Osteoblast (primary cell): ENCODE data around the gene SLC6A18. TPM values are rescaled to one million over a fixed set of nuclear protein-coding genes. Genes with fewer than 3 reads are reported as not detected.

ENCODE experiments used
- DNase-seq: peaks from one replicate; pipeline ENCODE4 v3.0.0; 2011; ENCODE audit warnings: low spot score, mixed read lengths; ENCODE audit not compliant: insufficient read length; ENCODE audit errors: missing footprints
- H2AFZ ChIP-seq: 2 replicates; pipeline ENCODE4 v1.6.0; 2011; ENCODE audit warnings: mild to moderate bottlenecking, low read length
- H3K27ac ChIP-seq: 2 replicates; pipeline ENCODE4 v1.5.1; 2011; ENCODE audit warnings: mild to moderate bottlenecking, low read depth, low read length, moderate library complexity
- H3K27me3 ChIP-seq: 2 replicates; pipeline ENCODE4 v1.6.0; 2012; ENCODE audit warnings: mild to moderate bottlenecking, control low read depth, inconsistent platforms, low read length, moderate library complexity; ENCODE audit not compliant: insufficient read depth
- H3K36me3 ChIP-seq: 2 replicates; pipeline ENCODE4 v1.5.1; 2011; ENCODE audit warnings: mild to moderate bottlenecking, low read length, control low read depth, moderate library complexity; ENCODE audit not compliant: insufficient read depth
- H3K4me1 ChIP-seq: 2 replicates; pipeline ENCODE4 v1.5.1; 2011; ENCODE audit warnings: mild to moderate bottlenecking, low read length, control low read depth, moderate library complexity; ENCODE audit not compliant: insufficient read depth
- H3K4me2 ChIP-seq: 2 replicates; pipeline ENCODE4 v1.6.0; 2011; ENCODE audit warnings: mild to moderate bottlenecking, low read length; ENCODE audit not compliant: insufficient read depth
- H3K4me3 ChIP-seq: fragments of 200-600 bp; sonication (generic); 3 replicates; pipeline ENCODE4 v1.5.1; 2012; ENCODE audit warnings: mild to moderate bottlenecking, low read length, inconsistent platforms; ENCODE audit not compliant: insufficient read depth
- H3K79me2 ChIP-seq: 2 replicates; pipeline ENCODE4 v1.6.0; 2012; ENCODE audit warnings: mild to moderate bottlenecking, low read length, control low read depth, inconsistent platforms; ENCODE audit not compliant: insufficient read depth
- H3K9me3 ChIP-seq: 2 replicates; pipeline ENCODE4 v1.5.1; 2011; ENCODE audit warnings: low read depth, low read length, control low read depth
- H4K20me1 ChIP-seq: 2 replicates; pipeline ENCODE4 v1.6.0; 2012; ENCODE audit warnings: mild to moderate bottlenecking, low read length, control low read depth; ENCODE audit not compliant: insufficient read depth
- CTCF ChIP-seq: IDR thresholded peaks from 2 replicates; pipeline ENCODE4 v1.5.1; 2011; ENCODE audit warnings: mild to moderate bottlenecking, low read depth, low read length, moderate library complexity; ENCODE audit errors: extremely low read depth
- total RNA-seq: library from RNA; depleted of rRNA; stranded (reverse); fragments of >200 nt; gene quantifications from 2 replicates; pipeline ENCODE4 v1.2.3, GENCODE V29; 2012

Gene SLC6A18
- total RNA-seq, 1 donor, result not detected

DNA sequence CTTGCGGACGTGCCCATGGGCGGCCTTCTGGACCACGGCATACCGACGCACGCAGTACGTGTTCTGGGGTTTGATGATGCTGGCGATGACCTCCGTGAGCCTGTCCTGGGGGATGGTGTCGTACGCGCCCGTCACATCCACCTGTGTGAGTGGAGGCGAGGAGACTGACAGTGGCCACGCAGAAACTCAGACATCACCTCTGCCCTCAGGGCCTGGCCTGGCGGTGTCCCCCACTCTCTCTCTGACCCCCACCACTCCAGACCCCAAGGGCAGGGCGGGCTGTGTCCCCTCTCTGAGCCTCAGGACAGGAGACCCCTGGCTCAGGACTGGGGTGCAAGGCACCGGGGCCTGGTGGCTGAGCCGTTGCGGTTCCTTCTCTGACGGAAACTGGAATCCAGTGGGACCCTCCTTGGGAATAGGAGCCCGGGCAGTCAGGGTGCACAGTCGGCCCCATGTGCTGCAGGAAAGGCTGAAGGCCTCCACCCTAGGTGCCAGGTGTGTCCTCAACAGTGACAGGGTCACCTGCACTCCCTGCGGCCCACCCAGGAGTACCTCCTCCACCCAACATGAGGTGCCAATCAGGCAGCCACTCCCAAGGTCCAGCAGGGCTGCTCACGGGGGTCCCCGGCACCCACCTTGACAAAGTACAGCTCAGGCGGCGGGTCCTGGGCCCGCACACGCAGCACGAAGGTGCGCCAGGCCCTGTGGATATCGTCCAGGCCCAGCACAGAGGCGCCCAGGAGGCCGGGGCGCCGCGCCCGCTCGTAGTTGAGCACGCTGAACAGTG is 53.7 kb downstream of the SLC6A18 start:
- no peaks in the 10 kb centered on the region for H4K20me1 ChIP-seq
- no peaks in the 10 kb centered on the region for H3K4me1 ChIP-seq
- no peak overlapping the region for H3K4me3 ChIP-seq
- no peak for DNase-seq
- H3K27ac ChIP-seq, result no peak overlapping the region
- no peaks in the 10 kb centered on the region for H3K9me3 ChIP-seq
- no peak overlapping the region for H3K4me2 ChIP-seq
- no peaks in the 10 kb centered on the region for H3K79me2 ChIP-seq
- TF ChIP-seq CTCF, result no peak
- no peaks in the 10 kb centered on the region for H3K36me3 ChIP-seq
- no peak overlapping the region for H2AFZ ChIP-seq
- H3K27me3 ChIP-seq, result no peaks in the 10 kb centered on the region

DNA sequence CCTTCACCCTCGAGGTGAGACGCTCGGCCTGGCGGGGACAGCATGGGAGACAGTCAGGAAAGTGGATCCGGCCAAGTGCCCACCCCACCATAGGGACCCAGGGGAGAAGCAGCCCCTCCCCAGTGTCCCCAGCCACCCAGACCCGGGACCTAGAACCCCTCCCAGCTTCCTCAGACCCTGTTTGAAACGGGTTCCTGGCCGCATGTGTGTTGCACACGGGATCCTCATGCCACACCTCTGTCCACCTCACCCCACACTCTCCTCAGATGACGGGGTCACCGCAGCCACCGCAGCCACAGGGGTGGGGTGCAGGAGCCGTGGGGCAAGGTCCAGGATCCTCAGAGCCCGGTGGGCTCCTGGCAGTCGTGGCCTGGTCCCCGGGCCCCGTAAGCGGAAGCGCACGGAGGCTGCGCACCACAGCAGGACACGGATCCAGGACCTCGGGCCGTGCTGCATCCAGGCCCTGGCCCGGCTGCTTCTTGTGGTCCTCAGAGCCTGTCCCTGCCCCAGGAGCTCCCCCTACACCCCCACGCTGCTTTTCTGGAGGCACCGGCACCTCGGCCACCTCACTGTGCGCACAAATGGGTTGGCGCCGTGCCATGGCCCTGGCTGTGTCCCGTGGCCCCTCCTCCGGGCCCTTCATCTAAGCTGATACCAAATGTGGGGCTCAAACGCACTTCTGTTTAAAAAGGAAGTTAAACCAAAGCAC is 54.4 kb downstream of the SLC6A18 start:
- Histone ChIP-seq H3K27me3 (no peaks in the 10 kb centered on the region), H3K36me3 (no peaks in the 10 kb centered on the region), H3K4me3 (no peak overlapping the region), H3K9me3 (no peaks in the 10 kb centered on the region), H2AFZ (no peak overlapping the region), H3K4me1 (no peaks in the 10 kb centered on the region), H4K20me1 (no peaks in the 10 kb centered on the region), H3K4me2 (no peak overlapping the region), H3K27ac (no peak overlapping the region), H3K79me2 (no peaks in the 10 kb centered on the region)
- no peak for TF ChIP-seq CTCF
- peak; percentile 86 for DNase-seq

GRCh38 chr5:1280177-1281037 is 55.2 kb downstream of the SLC6A18 start:
- DNase-seq, result peak; percentile 59
- H3K4me2 ChIP-seq, result no peak overlapping the region
- H3K36me3 ChIP-seq, result no peaks in the 10 kb centered on the region
- no peaks in the 10 kb centered on the region for H3K4me1 ChIP-seq
- no peak overlapping the region for H3K4me3 ChIP-seq
- no peak for TF ChIP-seq CTCF
- H3K79me2 ChIP-seq, result no peaks in the 10 kb centered on the region
- H2AFZ ChIP-seq, result no peak overlapping the region
- no peaks in the 10 kb centered on the region for H3K27me3 ChIP-seq
- no peaks in the 10 kb centered on the region for H3K9me3 ChIP-seq
- no peak overlapping the region for H3K27ac ChIP-seq
- H4K20me1 ChIP-seq, result no peaks in the 10 kb centered on the region
